Activated effector memory CD4-positive, alpha-beta T cell treated with Interleukin-2 at 50 U/mL for 16 hours (primary cell): ENCODE results near the gene NOP56.
"Not testable (repeated sequence)": the region's sequence is repeated elsewhere in the genome, so short reads cannot be mapped to it uniquely, and the experiment has no call there.

Source experiments
- DNase-seq: peaks from one replicate; pipeline ENCODE4 v3.0.0-alpha.2; 2020

The NOP56 gene

GRCh38 chr20:2690213-2690612, 37.8 kb downstream of the NOP56 start:
- no peak for DNase-seq

- no peak for DNase-seq
These were observed 38.3 kb downstream of the NOP56 start for GRCh38 chr20:2690718-2691117.

- no peak for DNase-seq
These were observed 38.7 kb downstream of the NOP56 start for GRCh38 chr20:2691127-2691526.

- no peak for DNase-seq
These were observed 39.2 kb downstream of the NOP56 start for GRCh38 chr20:2691663-2692035.

GRCh38 chr20:2692036-2692885, 39.8 kb downstream of the NOP56 start, which contains the start of gene EBF4:
EBF4 (plus strand) TSS chr20:2692780; CDS start chr20:2693646, 866 bp downstream.
- no peak for DNase-seq

- DNase-seq, result peak; percentile 10
These were observed 40.5 kb downstream of the NOP56 start for GRCh38 chr20:2692886-2693285.

GRCh38 chr20:2693286-2694007, 41.0 kb downstream of the NOP56 start:
- peak; percentile 16 for DNase-seq

- no peak for DNase-seq
These were observed 41.6 kb downstream of the NOP56 start for GRCh38 chr20:2694008-2694471.

- no peak for DNase-seq
These were observed 42.1 kb downstream of the NOP56 start for GRCh38 chr20:2694519-2694918.

GRCh38 chr20:2695206-2695983, 43.0 kb downstream of the NOP56 start:
- no peak for DNase-seq

- DNase-seq, result not testable (repeated sequence)
These were observed 43.6 kb downstream of the NOP56 start for GRCh38 chr20:2695984-2696525.

GRCh38 chr20:2696646-2697045, 44.2 kb downstream of the NOP56 start:
- DNase-seq, result no peak

- DNase-seq, result no peak
These were observed 45.3 kb downstream of the NOP56 start for GRCh38 chr20:2697768-2698167.

- DNase-seq, result no peak
These were observed 45.9 kb downstream of the NOP56 start for GRCh38 chr20:2698186-2698817.

- DNase-seq, result no peak
These were observed 46.5 kb downstream of the NOP56 start for GRCh38 chr20:2698912-2699311.

- DNase-seq, result no peak
These were observed 47.5 kb downstream of the NOP56 start for GRCh38 chr20:2699775-2700413.

GRCh38 chr20:2700913-2701620, 48.6 kb downstream of the NOP56 start:
- DNase-seq, result no peak

- no peak for DNase-seq
These were observed 49.2 kb downstream of the NOP56 start for GRCh38 chr20:2701671-2702081.

GRCh38 chr20:2703716-2704475, 51.5 kb downstream of the NOP56 start:
- no peak for DNase-seq

- no peak for DNase-seq
These were observed 53.7 kb downstream of the NOP56 start for GRCh38 chr20:2705931-2706645.
